GM12878 (cell line): ENCODE measurements around the gene MAGEB1.

Experiments used
- ATF3 ChIP-seq: IDR thresholded peaks from 2 replicates; pipeline ENCODE4 v1.6.1; 2011; ENCODE audit warnings: low read depth, mild to moderate bottlenecking, low read length, moderate library complexity, borderline replicate concordance; ENCODE audit errors: extremely low read depth
- ELK1 ChIP-seq: IDR thresholded peaks from 2 replicates; pipeline ENCODE4 v1.6.1; 2012; ENCODE audit warnings: low read depth, low read length, improper control_type of control experiment
- FOXK2 ChIP-seq: fragments of 450-650 bp; IDR thresholded peaks from 2 replicates; pipeline ENCODE4 v1.6.1; 2017; ENCODE audit warnings: mild to moderate bottlenecking, moderate library complexity
- MYC ChIP-seq: IDR thresholded peaks from 2 replicates; pipeline ENCODE4 v1.6.1; 2011; ENCODE audit warnings: mild to moderate bottlenecking, low read length, moderate library complexity, inconsistent platforms; ENCODE audit not compliant: insufficient read depth, insufficient replicate concordance, insufficient read length, severe bottlenecking
- POLR2A ChIP-seq: IDR thresholded peaks from 2 replicates; pipeline ENCODE4 v1.6.1; 2011; ENCODE audit warnings: low read depth, mild to moderate bottlenecking, low read length
- POLR2AphosphoS5 ChIP-seq: IDR thresholded peaks from 2 replicates; pipeline ENCODE4 v1.6.1; 2011; ENCODE audit warnings: mild to moderate bottlenecking, low read length, inconsistent platforms
- TCF7 ChIP-seq: IDR thresholded peaks from 2 replicates; pipeline ENCODE4 v1.6.1; 2014; ENCODE audit warnings: antibody characterized with exemption, borderline replicate concordance
- TF ChIP-seq, protein P1 (sequence below): IDR thresholded peaks from 2 replicates; pipeline ENCODE4 v1.6.1; 2012; ENCODE audit warnings: low read depth, low read length, improper control_type of control experiment

DNA sequence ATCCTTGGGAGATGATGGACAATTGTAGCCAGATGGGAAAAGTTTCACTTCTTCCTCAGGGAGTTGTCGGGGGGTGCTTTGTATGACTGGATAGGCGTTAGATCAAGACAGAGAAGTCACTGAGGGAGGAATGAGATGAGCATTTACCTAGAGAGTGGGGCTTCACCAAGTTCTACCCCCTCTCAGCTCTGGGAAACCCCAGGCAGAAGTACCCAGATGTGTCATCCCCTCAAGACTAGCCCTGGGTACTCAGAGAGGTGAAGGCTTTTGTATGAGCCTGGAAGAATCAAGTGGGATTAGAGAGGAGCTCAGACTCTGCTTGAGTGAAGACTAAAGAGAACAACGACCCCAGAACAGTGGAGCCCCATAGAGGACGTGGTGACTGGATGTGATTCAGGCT lies 1.9 kb downstream of the MAGEB1 start:
- no peak for TF ChIP-seq ELK1
- no peak for TF ChIP-seq FOXK2
- no peak for TF ChIP-seq POLR2AphosphoS5
- TF ChIP-seq, protein P1, sequence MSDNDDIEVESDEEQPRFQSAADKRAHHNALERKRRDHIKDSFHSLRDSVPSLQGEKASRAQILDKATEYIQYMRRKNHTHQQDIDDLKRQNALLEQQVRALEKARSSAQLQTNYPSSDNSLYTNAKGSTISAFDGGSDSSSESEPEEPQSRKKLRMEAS: no peak
- no peak for TF ChIP-seq MYC
- TF ChIP-seq TCF7: no peak
- no peak for TF ChIP-seq POLR2A
- no peak for TF ChIP-seq ATF3
